Stimulated activated CD4-positive, alpha-beta T cell treated with anti-CD3 and anti-CD28 coated beads, Interleukin-12 subunit alpha, Interleukin-12 subunit beta, amount 100 ng/mL, for 48 hours (primary cell): ENCODE measurements around the gene PFKP.

Source experiments
- DNase-seq, 3 donors: peaks; one replicate each; pipeline ENCODE4 v3.0.0-alpha.2; 2020; ENCODE audit warnings: low read depth in 2 of 3, low spot score in 1 of 3

Gene PFKP

GRCh38 chr10:3185386-3185785 is 118.0 kb downstream of the PFKP start:
- no peak for DNase-seq

DNA sequence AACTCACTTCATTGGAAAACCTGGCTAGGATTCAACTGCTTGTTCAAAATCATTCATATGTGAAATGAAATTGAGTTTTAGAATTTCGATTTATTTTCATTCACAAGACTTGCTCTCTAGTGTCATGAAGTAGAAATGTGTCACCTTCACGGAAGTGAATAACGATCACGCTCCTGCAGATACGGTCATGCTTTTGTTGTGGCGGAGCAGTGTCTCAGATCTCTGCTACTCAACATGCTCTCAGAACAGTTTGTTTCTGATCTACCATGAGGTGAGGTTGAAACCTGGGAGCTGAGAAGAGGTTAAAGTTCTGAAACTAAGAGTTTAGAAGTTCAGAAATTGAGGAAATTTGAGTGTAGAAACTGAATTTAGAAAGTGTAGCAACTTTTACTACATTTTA is 119.0 kb downstream of the PFKP start:
- DNase-seq: peak; percentile 32 to 39 (median 37)
